Stimulated activated CD8-positive, alpha-beta memory T cell treated with anti-CD3 and anti-CD28 coated beads, Interleukin-12 subunit alpha, Interleukin-12 subunit beta, amount 100 ng/mL, for 24 hours (primary cell): ENCODE data around the gene FKBP10.
A peak's percentile ranks its signal among the peaks of the same experiment; 100 is the strongest.

ENCODE experiments used
- DNase-seq: peaks from one replicate; pipeline ENCODE4 v3.0.0-alpha.2; 2020; ENCODE audit errors: extremely low read depth

FKBP10 gene

GRCh38 chr17:41781404-41782110 is 31.2 kb upstream of the FKBP10 start:
- no peak for DNase-seq

- DNase-seq: no peak
These were observed 30.7 kb upstream of the FKBP10 start for GRCh38 chr17:41782142-41782541.

GRCh38 chr17:41784207-41784744 is 28.5 kb upstream of the FKBP10 start:
- no peak for DNase-seq

- no peak for DNase-seq
These were observed 27.5 kb upstream of the FKBP10 start for GRCh38 chr17:41785091-41785858.

GRCh38 chr17:41785859-41786226 is 27.0 kb upstream of the FKBP10 start:
- no peak for DNase-seq

- DNase-seq: peak; percentile 63
These were observed 26.4 kb upstream of the FKBP10 start, which contains the start of gene JUP for GRCh38 chr17:41786227-41787020. Gene JUP, minus strand, starts transcription at chr17:41786711. Its CDS starts 14,857 bp downstream, at chr17:41771854.

GRCh38 chr17:41787021-41787418 is 25.8 kb upstream of the FKBP10 start:
- no peak for DNase-seq

- no peak for DNase-seq
These were observed 19.7 kb upstream of the FKBP10 start for GRCh38 chr17:41792845-41793783.

GRCh38 chr17:41793784-41794539 is 18.8 kb upstream of the FKBP10 start:
- DNase-seq: no peak

GRCh38 chr17:41794540-41794975 is 18.2 kb upstream of the FKBP10 start:
- no peak for DNase-seq

- DNase-seq: no peak
These were observed 16.5 kb upstream of the FKBP10 start for GRCh38 chr17:41796121-41796895.

- no peak for DNase-seq
These were observed 15.4 kb upstream of the FKBP10 start for GRCh38 chr17:41797377-41797776.

GRCh38 chr17:41799366-41799765 is 13.4 kb upstream of the FKBP10 start:
- DNase-seq: no peak

- DNase-seq: no peak
These were observed 12.0 kb upstream of the FKBP10 start for GRCh38 chr17:41800601-41801373.

GRCh38 chr17:41801374-41802271 is 11.2 kb upstream of the FKBP10 start:
- no peak for DNase-seq

GRCh38 chr17:41803049-41804020 is 9.5 kb upstream of the FKBP10 start:
- no peak for DNase-seq
